B cell (primary cell): ENCODE results near the gene NRK. TPM values are rescaled to one million over a fixed set of nuclear protein-coding genes. Genes with fewer than 3 reads are reported as not detected.

ENCODE experiments used
- ATAC-seq: fragments of 200-7000 bp; cut with Tn5 transposase; one replicate; pipeline ENCODE4 v1.10.0; 2021; ENCODE audit warnings: low read depth, mild to moderate bottlenecking, moderate number of reproducible peaks, moderate library complexity
- CTCF ChIA-PET: fragments of 350-600 bp; sonication (Branson Sonifier 250); formaldehyde crosslinking; loops from one replicate; lab custom pipeline; 2021; ENCODE audit warnings: antibody characterized with exemption, inconsistent platforms; lab: Charles Lee
- POLR2A ChIA-PET: fragments of 350-600 bp; sonication (Branson Sonifier 250); formaldehyde crosslinking; loops from one replicate; lab custom pipeline; 2021; ENCODE audit warnings: antibody characterized with exemption; lab: Charles Lee
- DNase-seq: peaks from one replicate; pipeline ENCODE4 v3.0.0; 2013
- H2AFZ ChIP-seq: 2 replicates; pipeline ENCODE4 v1.6.1; 2012; ENCODE audit warnings: mild to moderate bottlenecking, low read depth, low read length; ENCODE audit not compliant: insufficient read depth, poor library complexity, severe bottlenecking
- H3K27ac ChIP-seq, 2 donors: 1 replicate in 1 of 2; 2 replicates in 1 of 2; pipeline ENCODE4 v1.5.1; 2012 to 2013; ENCODE audit warnings: low read length in 2 of 2, mild to moderate bottlenecking in 2 of 2, moderate library complexity in 1 of 2
- H3K27me3 ChIP-seq, 4 experiments: fragments of 200-600 bp in 1 of 4; sonication (generic) in 1 of 4; replicated peaks in 1 of 4; 1 replicate in 2 of 4; 2 replicates in 2 of 4; pipeline versions ENCODE4 v1.6.1 to v1.7.0; 2013 to 2016; ENCODE audit warnings: low read length in 3 of 4, mild to moderate bottlenecking in 2 of 4, mixed read lengths in 1 of 4, moderate library complexity in 1 of 4; ENCODE audit not compliant: insufficient read depth in 4 of 4, control insufficient read depth in 3 of 4; ENCODE audit errors: control extremely low read depth in 1 of 4
- H3K36me3 ChIP-seq, 2 experiments: replicated peaks in 1 of 2; 1 replicate in 1 of 2; 2 replicates in 1 of 2; pipeline versions ENCODE4 v1.6.1 to v1.7.1; 2013; ENCODE audit warnings: low read length in 1 of 2; ENCODE audit not compliant: insufficient read depth in 2 of 2, control insufficient read depth in 1 of 2; ENCODE audit errors: control extremely low read depth in 1 of 2, extremely low read depth in 1 of 2
- H3K4me1 ChIP-seq, 2 donors: fragments of 200-600 bp in 1 of 2; sonication (generic) in 1 of 2; 1 replicate in 1 of 2; 2 replicates in 1 of 2; pipeline versions ENCODE4 v1.5.1 to v1.6.1; 2013 to 2017; ENCODE audit warnings: low read length in 2 of 2; ENCODE audit not compliant: control insufficient read depth in 2 of 2, insufficient read depth in 2 of 2
- H3K4me2 ChIP-seq: replicated peaks from 2 replicates; pipeline ENCODE3; 2012; ENCODE audit warnings: mild to moderate bottlenecking, low read depth, low read length; ENCODE audit not compliant: poor library complexity, severe bottlenecking
- H3K4me3 ChIP-seq, 5 experiments: fragments of 200-600 bp in 1 of 5; sonication (generic) in 1 of 5; 1 replicate in 3 of 5; 2 replicates in 2 of 5; pipeline versions ENCODE4 v1.5.1 to v1.7.0; 2011 to 2016; ENCODE audit warnings: low read length in 4 of 5, mild to moderate bottlenecking in 4 of 5, low read depth in 2 of 5, control low read depth in 1 of 5, moderate library complexity in 1 of 5; ENCODE audit not compliant: insufficient read depth in 1 of 5; ENCODE audit errors: control extremely low read depth in 1 of 5, extremely low read depth in 1 of 5
- H3K79me2 ChIP-seq: fragments of 200-600 bp; sonication (generic); one replicate; pipeline ENCODE4 v1.6.0; 2016; ENCODE audit warnings: low read length; ENCODE audit not compliant: control insufficient read depth, insufficient read depth
- H3K9ac ChIP-seq: fragments of 200-600 bp; sonication (generic); 2 replicates; pipeline ENCODE4 v1.6.1; 2017; ENCODE audit warnings: mild to moderate bottlenecking, low read length, moderate library complexity
- H3K9me3 ChIP-seq, 3 donors: one replicate each; pipeline versions ENCODE4 v1.6.1 to v1.7.1; 2013; ENCODE audit warnings: low read length in 2 of 3; ENCODE audit not compliant: control insufficient read depth in 2 of 3, insufficient read depth in 1 of 3; ENCODE audit errors: control extremely low read depth in 1 of 3
- H4K20me1 ChIP-seq: 2 replicates; pipeline ENCODE4 v1.6.0; 2012; ENCODE audit warnings: mild to moderate bottlenecking, low read length; ENCODE audit not compliant: insufficient read depth, control insufficient read depth, poor library complexity, severe bottlenecking
- H3K27ac Mint-ChIP-seq: one replicate; pipeline ENCODE4 v1.8.0; 2021; ENCODE audit warnings: mixed read lengths
- H3K27me3 Mint-ChIP-seq: one replicate; pipeline ENCODE4 v1.8.0; 2021; ENCODE audit warnings: mixed read lengths
- H3K4me1 Mint-ChIP-seq: one replicate; pipeline ENCODE4 v1.8.0; 2021; ENCODE audit warnings: mixed read lengths
- H3K4me3 Mint-ChIP-seq: one replicate; pipeline ENCODE4 v1.8.0; 2021; ENCODE audit warnings: mixed read lengths
- H3K9me3 Mint-ChIP-seq: one replicate; pipeline ENCODE4 v1.8.0; 2022; ENCODE audit warnings: mixed read lengths; ENCODE audit not compliant: insufficient read depth
- EZH2 ChIP-seq: IDR thresholded peaks from 2 replicates; pipeline ENCODE4 v1.6.1; 2012; ENCODE audit warnings: borderline replicate concordance, low read depth, mild to moderate bottlenecking, moderate library complexity, low read length; ENCODE audit not compliant: insufficient read depth, poor library complexity, severe bottlenecking
- WGBS: methylation state at CpG from one replicate; pipeline ENCODE4 v1.1.5; 2013; ENCODE audit warnings: missing lambda C conversion rate; ENCODE audit not compliant: insufficient coverage; 5-methylcytosine and 5-hydroxymethylcytosine counted together
- intact Hi-C: fragments of 100-400 bp; cut with micrococcal nuclease; formaldehyde crosslinking; loops from one replicate; pipeline ENCODE4 v1.10.0; 2022
- polyA plus RNA-seq: library from polyadenylated mRNA; depleted of rRNA; stranded (reverse); fragments of >200 nt; gene quantifications from 2 replicates; pipeline ENCODE4 v1.2.3, GENCODE V29; 2012
- total RNA-seq, 2 donors: library from RNA; stranded (reverse); fragments of 120-200 nt in 1 of 2; gene quantifications; 1 replicate in 1 of 2; 2 replicates in 1 of 2; pipeline versions ENCODE4 v1.2.3 to v1.2.4, GENCODE V29; 2013 to 2022
- TF ChIP-seq, protein P1 (sequence below): fragments of 200-600 bp; IDR thresholded peaks from one replicate; pipeline ENCODE4 v1.8.0; 2022; ENCODE audit warnings: antibody characterized with exemption, mild to moderate bottlenecking

NRK gene
- total and polyA plus RNA-seq, 2 donors (not counting 1 experiment from before 2014, with no cell fraction given): not detected

DNA sequence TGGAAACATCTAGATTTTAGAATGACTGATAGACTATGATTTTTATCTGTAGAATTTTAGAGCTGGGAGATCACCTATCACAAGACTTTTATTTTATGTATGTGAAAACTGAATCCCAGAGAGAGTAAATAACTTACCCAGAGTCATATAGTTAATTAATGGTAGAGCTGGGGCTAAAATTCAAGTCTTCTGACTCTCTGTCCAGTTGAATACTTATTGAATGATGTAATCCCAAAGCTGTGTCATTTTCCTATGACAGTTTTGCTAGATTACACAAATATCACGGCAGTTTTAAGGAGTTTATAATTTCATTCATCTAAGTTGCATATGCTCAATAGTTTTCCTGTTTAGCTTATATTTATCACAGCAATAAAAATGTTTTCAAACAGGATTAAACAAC, 6.7 kb downstream of the NRK start:
- H3K4me3 ChIP-seq: no peak overlapping the region
- no peaks in the 10 kb centered on the region for H3K79me2 ChIP-seq
- Mint-ChIP-seq H3K27ac (no peak overlapping the region), H3K27me3 (no peaks in the 10 kb centered on the region), H3K4me3 (no peak overlapping the region), H3K9me3 (no peaks in the 10 kb centered on the region), H3K4me1 (no peaks in the 10 kb centered on the region)
- DNase-seq: no peak
- ChIA-PET CTCF (no interaction called here), POLR2A (no interaction called here)
- H3K4me1 ChIP-seq: no peaks in the 10 kb centered on the region
- no peaks in the 10 kb centered on the region for H3K27me3 ChIP-seq
- no peak overlapping the region for H3K4me2 ChIP-seq
- H3K27ac ChIP-seq: no peak overlapping the region
- TF ChIP-seq, protein P1, sequence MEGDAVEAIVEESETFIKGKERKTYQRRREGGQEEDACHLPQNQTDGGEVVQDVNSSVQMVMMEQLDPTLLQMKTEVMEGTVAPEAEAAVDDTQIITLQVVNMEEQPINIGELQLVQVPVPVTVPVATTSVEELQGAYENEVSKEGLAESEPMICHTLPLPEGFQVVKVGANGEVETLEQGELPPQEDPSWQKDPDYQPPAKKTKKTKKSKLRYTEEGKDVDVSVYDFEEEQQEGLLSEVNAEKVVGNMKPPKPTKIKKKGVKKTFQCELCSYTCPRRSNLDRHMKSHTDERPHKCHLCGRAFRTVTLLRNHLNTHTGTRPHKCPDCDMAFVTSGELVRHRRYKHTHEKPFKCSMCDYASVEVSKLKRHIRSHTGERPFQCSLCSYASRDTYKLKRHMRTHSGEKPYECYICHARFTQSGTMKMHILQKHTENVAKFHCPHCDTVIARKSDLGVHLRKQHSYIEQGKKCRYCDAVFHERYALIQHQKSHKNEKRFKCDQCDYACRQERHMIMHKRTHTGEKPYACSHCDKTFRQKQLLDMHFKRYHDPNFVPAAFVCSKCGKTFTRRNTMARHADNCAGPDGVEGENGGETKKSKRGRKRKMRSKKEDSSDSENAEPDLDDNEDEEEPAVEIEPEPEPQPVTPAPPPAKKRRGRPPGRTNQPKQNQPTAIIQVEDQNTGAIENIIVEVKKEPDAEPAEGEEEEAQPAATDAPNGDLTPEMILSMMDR: no peak
- TF ChIP-seq EZH2: no peak
- H2AFZ ChIP-seq: no peak overlapping the region
- no CpG with 5 or more reads among the region's 1 CpG for WGBS
- intact Hi-C loops: no loop called here
- no peaks in the 10 kb centered on the region for H3K9me3 ChIP-seq
- ATAC-seq: no peak
- no peak overlapping the region for H3K9ac ChIP-seq
- H3K36me3 ChIP-seq: no peaks in the 10 kb centered on the region
- H4K20me1 ChIP-seq: no peaks in the 10 kb centered on the region

DNA sequence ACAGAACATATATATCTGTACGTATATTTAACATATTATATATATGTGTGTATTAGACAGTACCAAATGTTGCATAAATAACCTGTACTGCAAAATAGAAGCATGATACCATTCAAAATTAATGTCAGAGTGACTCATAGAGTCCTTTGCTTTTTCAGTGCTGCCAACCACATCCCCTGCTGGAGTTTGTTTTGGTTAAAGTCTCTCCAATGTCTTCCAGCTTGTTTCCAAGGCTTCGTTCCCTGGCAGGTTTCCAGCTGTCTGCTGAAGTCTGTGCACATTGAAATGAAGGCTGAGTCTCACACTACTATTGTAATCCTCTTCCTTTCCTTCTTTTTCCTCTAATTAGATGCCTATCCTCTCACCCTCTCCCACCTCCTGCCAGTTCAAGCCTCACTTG, 14.9 kb downstream of the NRK start:
- CTCF ChIA-PET: no interaction called here
- Histone ChIP-seq H3K27ac (no peak overlapping the region), H3K4me2 (no peak overlapping the region), H3K79me2 (no peaks in the 10 kb centered on the region), H3K9ac (no peak overlapping the region), H4K20me1 (no peaks in the 10 kb centered on the region), H3K4me1 (no peaks in the 10 kb centered on the region), H3K27me3 (no peaks in the 10 kb centered on the region), H3K4me3 (no peak overlapping the region), H3K9me3 (no peaks in the 10 kb centered on the region), H3K36me3 (no peaks in the 10 kb centered on the region), H2AFZ (no peak overlapping the region)
- intact Hi-C loops: no loop called here
- Mint-ChIP-seq H3K9me3 (no peaks in the 10 kb centered on the region), H3K4me3 (no peak overlapping the region), H3K27ac (no peak overlapping the region), H3K27me3 (no peaks in the 10 kb centered on the region), H3K4me1 (no peaks in the 10 kb centered on the region)
- no peak for TF ChIP-seq EZH2
- TF ChIP-seq, protein P1: no peak
- DNase-seq (no peak), ATAC-seq (no peak)
- no CpG with 5 or more reads among the region's 2 CpGs for WGBS
- POLR2A ChIA-PET: no interaction called here
